HEK293 (cell line): Measurements from ENCODE around the gene SLC66A1.

Experiments used
- CTCF ChIA-PET: fragments of 350-600 bp; formaldehyde crosslinking; extraction: SDS; loops from one replicate; lab custom pipeline; 2021; ENCODE audit warnings: antibody characterized with exemption; lab: Yijun Ruan, JAX
- POLR2A ChIA-PET: fragments of 300-600 bp; formaldehyde crosslinking; extraction: SDS; loops from one replicate; lab custom pipeline; 2020; ENCODE audit warnings: antibody characterized with exemption, inconsistent platforms; lab: Yijun Ruan, JAX
- H3K27ac ChIP-seq: fragments of 200-500 bp; sonication (Bioruptor generic); 2 replicates; pipeline ENCODE4 v1.5.1; 2014; ENCODE audit warnings: low read depth, low read length, control low read depth, inconsistent platforms; ENCODE audit errors: extremely low read depth
- H3K36me3 ChIP-seq, 2 experiments: fragments of 200-500 bp in 1 of 2; sonication (Bioruptor generic) in 1 of 2; 1 replicate in 1 of 2; 2 replicates in 1 of 2; pipeline ENCODE4 v1.5.1; 2014 to 2017; ENCODE audit warnings: inconsistent platforms in 2 of 2, low read length in 2 of 2; ENCODE audit not compliant: control insufficient read depth in 2 of 2, insufficient read depth in 1 of 2
- H3K4me1 ChIP-seq: fragments of 200-500 bp; sonication (Bioruptor generic); 2 replicates; pipeline ENCODE4 v1.5.1; 2014; ENCODE audit warnings: mild to moderate bottlenecking, low read length, inconsistent platforms; ENCODE audit not compliant: control insufficient read depth, insufficient read depth
- H3K4me3 ChIP-seq: 2 replicates; pipeline ENCODE4 v1.5.1; 2011; ENCODE audit warnings: low read depth, mild to moderate bottlenecking, control low read depth, low read length, moderate library complexity
- H3K9me3 ChIP-seq: fragments of 200-500 bp; sonication (Bioruptor generic); 2 replicates; pipeline ENCODE4 v1.5.1; 2014; ENCODE audit warnings: low read depth, low read length, inconsistent platforms; ENCODE audit not compliant: control insufficient read depth, insufficient read depth
- BCL11B ChIP-seq: fragments of 450-650 bp; formaldehyde crosslinking; IDR thresholded peaks from 2 replicates; pipeline ENCODE4 v1.5.1; 2016; ENCODE audit warnings: low read depth, missing biosample characterization, missing genetic modification characterization
- EGR2 ChIP-seq: fragments of 450-650 bp; formaldehyde crosslinking; IDR thresholded peaks from 2 replicates; pipeline ENCODE4 v1.5.1; 2016; ENCODE audit warnings: low read depth, missing biosample characterization, missing genetic modification characterization
- HOXC10 ChIP-seq: sonication (generic); formaldehyde crosslinking; IDR thresholded peaks from 2 replicates; pipeline ENCODE4 v1.8.1; 2023; ENCODE audit warnings: mild to moderate bottlenecking, missing genetic modification reagents
- ZEB2 ChIP-seq: fragments of 450-650 bp; formaldehyde crosslinking; IDR thresholded peaks from 2 replicates; pipeline ENCODE4 v1.5.1; 2016; ENCODE audit warnings: missing biosample characterization, missing genetic modification characterization
- ZNF169 ChIP-seq: fragments of 450-650 bp; formaldehyde crosslinking; IDR thresholded peaks from 2 replicates; pipeline ENCODE4 v1.5.1; 2016; ENCODE audit warnings: missing biosample characterization, missing genetic modification characterization
- ZNF221 ChIP-seq: fragments of 450-650 bp; formaldehyde crosslinking; IDR thresholded peaks from 2 replicates; pipeline ENCODE4 v1.5.1; 2017; ENCODE audit warnings: missing biosample characterization, missing genetic modification characterization, borderline replicate concordance
- ZNF248 ChIP-seq: fragments of 450-650 bp; formaldehyde crosslinking; IDR thresholded peaks from 2 replicates; pipeline ENCODE4 v1.5.1; 2017; ENCODE audit warnings: missing biosample characterization, missing genetic modification characterization
- ZNF311 ChIP-seq: fragments of 450-650 bp; formaldehyde crosslinking; IDR thresholded peaks from 2 replicates; pipeline ENCODE4 v1.5.1; 2017; ENCODE audit warnings: missing biosample characterization, missing genetic modification characterization, borderline replicate concordance
- ZNF354C ChIP-seq: fragments of 450-650 bp; formaldehyde crosslinking; IDR thresholded peaks from 2 replicates; pipeline ENCODE4 v1.5.1; 2016; ENCODE audit warnings: missing biosample characterization, missing genetic modification characterization, low read depth, borderline replicate concordance
- ZNF366 ChIP-seq: fragments of 450-650 bp; formaldehyde crosslinking; conservative IDR thresholded peaks from 2 replicates; pipeline ENCODE4 v1.5.1; 2016; ENCODE audit warnings: missing biosample characterization, missing genetic modification characterization
- ZNF548 ChIP-seq: fragments of 450-650 bp; formaldehyde crosslinking; IDR thresholded peaks from 2 replicates; pipeline ENCODE4 v1.5.1; 2016; ENCODE audit warnings: missing biosample characterization, missing genetic modification characterization
- ZNF596 ChIP-seq: fragments of 450-650 bp; IDR thresholded peaks from 2 replicates; pipeline ENCODE4 v1.5.0; 2018; ENCODE audit warnings: missing biosample characterization, mild to moderate bottlenecking, missing genetic modification characterization, moderate library complexity
- ZNF660 ChIP-seq: fragments of 450-650 bp; IDR thresholded peaks from 2 replicates; pipeline ENCODE4 v1.5.1; 2018; ENCODE audit warnings: missing biosample characterization, mild to moderate bottlenecking, missing genetic modification characterization
- ZNF768 ChIP-seq: fragments of 450-650 bp; formaldehyde crosslinking; IDR thresholded peaks from 2 replicates; pipeline ENCODE4 v1.5.1; 2018; ENCODE audit warnings: missing biosample characterization, mild to moderate bottlenecking, missing genetic modification characterization
- ZNF777 ChIP-seq: fragments of 450-650 bp; formaldehyde crosslinking; IDR thresholded peaks from 2 replicates; pipeline ENCODE4 v1.5.1; 2017; ENCODE audit warnings: missing biosample characterization, missing genetic modification characterization, borderline replicate concordance
- TF ChIP-seq, protein P1 (sequence below): fragments of 450-650 bp; formaldehyde crosslinking; IDR thresholded peaks from 2 replicates; pipeline ENCODE4; 2016; ENCODE audit warnings: missing biosample characterization, missing genetic modification characterization

Gene SLC66A1

DNA sequence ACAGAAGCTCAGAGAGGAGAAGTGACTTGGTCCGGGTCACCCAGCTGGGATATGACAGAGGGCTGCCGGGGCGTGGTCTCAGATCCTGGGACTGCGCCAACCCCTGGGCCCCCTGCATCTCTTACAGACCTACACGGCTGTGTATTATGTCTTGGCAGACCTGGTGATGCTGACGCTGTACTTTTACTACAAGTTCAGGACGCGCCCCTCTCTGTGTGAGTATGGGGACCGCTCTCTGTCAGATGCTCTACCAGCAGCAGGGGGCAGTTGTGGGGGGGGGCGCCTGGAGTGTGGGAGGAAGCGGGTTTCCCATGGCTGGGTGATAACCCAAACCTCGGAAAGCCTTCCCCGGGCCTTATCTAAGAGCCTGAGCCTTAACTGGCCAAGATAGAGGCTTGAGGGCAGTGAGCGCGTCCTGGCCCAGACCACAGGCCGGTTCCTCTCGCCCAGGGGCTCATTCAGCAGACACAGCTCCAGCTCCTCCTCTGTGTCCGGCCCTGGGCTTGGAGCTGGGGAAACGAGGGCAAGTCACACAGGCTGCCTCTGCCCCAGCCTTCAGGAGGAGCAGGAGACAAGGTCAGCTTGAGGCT is 13.3 kb downstream of the SLC66A1 start:
- no peaks in the 10 kb centered on the region for H3K4me1 ChIP-seq
- H3K27ac ChIP-seq, result no peak overlapping the region
- ChIA-PET CTCF (no interaction called here), POLR2A (interaction anchor here (0.6 kb wide), 1 partner anchor 12 kb away, joined by 3 read pairs; no protein-coding TSS in a partner anchor)
- no peaks in the 10 kb centered on the region for H3K9me3 ChIP-seq
- no peak overlapping the region for H3K4me3 ChIP-seq
- peaks cover 7 to 96% of the 10 kb centered on the region in 2 experiments; a peak in 2 of 3 replicates for H3K36me3 ChIP-seq
- TF ChIP-seq, protein P1, sequence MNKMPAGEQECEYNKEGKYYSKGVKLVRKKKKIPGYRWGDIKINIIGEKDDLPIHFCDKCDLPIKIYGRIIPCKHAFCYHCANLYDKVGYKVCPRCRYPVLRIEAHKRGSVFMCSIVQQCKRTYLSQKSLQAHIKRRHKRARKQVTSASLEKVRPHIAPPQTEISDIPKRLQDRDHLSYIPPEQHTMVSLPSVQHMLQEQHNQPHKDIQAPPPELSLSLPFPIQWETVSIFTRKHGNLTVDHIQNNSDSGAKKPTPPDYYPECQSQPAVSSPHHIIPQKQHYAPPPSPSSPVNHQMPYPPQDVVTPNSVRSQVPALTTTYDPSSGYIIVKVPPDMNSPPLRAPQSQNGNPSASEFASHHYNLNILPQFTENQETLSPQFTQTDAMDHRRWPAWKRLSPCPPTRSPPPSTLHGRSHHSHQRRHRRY, result no peak
- no peak for TF ChIP-seq ZNF354C (tag by site-specific recombination)
- TF ChIP-seq ZNF248 (tag by site-specific recombination), result no peak
- TF ChIP-seq BCL11B (tag by site-specific recombination), result no peak
- TF ChIP-seq ZNF596 (tag by site-specific recombination), result no peak
- no peak for TF ChIP-seq ZEB2 (tag by site-specific recombination)
- TF ChIP-seq ZNF311, result no peak
- TF ChIP-seq ZNF221, result no peak
- TF ChIP-seq ZNF548 (tag by site-specific recombination), result no peak
- TF ChIP-seq ZNF660, result no peak
- no peak for TF ChIP-seq ZNF777 (tag by site-specific recombination)

DNA sequence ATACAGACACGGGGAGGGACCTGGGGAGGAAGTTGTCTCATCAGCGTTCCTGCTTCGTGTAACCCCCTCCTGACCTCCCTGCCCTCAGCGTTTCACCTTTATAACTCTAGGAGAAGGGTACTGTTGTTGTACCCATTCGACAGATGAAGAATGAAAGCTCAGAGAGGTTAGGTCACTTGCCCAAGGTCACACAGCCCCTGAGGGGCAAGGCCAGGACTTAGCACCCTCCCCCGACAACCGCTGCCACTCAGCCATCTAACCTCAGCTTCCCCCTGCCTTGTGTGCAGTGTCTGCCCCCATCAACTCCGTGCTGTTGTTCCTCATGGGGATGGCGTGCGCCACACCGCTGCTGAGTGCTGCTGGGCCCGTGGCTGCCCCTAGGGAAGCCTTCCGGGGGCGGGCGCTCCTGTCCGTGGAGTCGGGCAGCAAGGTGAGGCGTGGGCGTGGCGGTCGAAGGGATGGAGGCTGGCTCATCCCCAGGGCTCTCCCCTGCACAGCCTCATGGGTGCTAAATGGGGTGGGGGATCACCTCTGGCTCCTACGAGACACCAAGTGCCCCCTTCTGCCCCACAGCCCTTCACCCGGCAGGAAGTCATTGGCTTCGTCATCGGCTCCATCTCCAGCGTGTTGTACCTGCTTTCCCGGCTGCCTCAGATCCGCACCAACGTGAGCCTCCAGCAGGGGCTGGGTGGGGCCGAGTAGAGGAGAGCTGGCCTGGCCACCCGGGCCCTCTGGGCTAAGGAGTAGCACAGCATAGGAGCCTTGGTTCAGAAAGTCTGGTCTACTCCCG is 14.0 kb downstream of the SLC66A1 start:
- Histone ChIP-seq H3K36me3 (peaks cover 4 to 100% of the 10 kb centered on the region in 2 experiments; a peak in 2 of 3 replicates), H3K9me3 (no peaks in the 10 kb centered on the region), H3K4me1 (no peaks in the 10 kb centered on the region), H3K4me3 (no peak overlapping the region), H3K27ac (no peak overlapping the region)
- POLR2A ChIA-PET, result no interaction called here
- CTCF ChIA-PET, result no interaction called here
- TF ChIP-seq ZNF768 (tag by site-specific recombination) (peak; percentile 94), EGR2 (tag by site-specific recombination) (peak; percentile 13; the same call in 1 of the 2 replicates), HOXC10 (CRISPR knock-in tag) (no peak)

DNA sequence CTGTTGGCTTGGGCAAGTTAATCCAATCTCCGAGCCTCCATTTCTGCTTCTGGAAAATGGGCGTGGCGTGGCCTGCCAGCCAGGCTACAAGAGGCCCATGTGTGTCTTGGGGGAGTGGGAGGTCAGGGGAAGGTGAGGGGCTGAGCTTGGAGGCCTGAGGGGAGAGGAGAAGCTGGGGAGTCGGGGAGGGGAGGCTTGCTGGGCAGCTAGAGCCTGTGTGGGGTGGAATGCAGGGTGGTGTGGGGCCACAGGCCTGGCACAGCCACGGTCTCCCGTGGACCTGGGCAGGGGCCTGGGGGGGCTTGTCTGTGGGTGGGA is 14.6 kb downstream of the SLC66A1 start:
- POLR2A ChIA-PET, result no interaction called here
- Histone ChIP-seq H3K4me3 (no peak overlapping the region), H3K4me1 (no peaks in the 10 kb centered on the region), H3K36me3 (peaks cover 4 to 100% of the 10 kb centered on the region in 2 experiments; a peak in 2 of 3 replicates), H3K27ac (no peak overlapping the region), H3K9me3 (no peaks in the 10 kb centered on the region)
- CTCF ChIA-PET, result no interaction called here
- no peak for TF ChIP-seq ZNF311

DNA sequence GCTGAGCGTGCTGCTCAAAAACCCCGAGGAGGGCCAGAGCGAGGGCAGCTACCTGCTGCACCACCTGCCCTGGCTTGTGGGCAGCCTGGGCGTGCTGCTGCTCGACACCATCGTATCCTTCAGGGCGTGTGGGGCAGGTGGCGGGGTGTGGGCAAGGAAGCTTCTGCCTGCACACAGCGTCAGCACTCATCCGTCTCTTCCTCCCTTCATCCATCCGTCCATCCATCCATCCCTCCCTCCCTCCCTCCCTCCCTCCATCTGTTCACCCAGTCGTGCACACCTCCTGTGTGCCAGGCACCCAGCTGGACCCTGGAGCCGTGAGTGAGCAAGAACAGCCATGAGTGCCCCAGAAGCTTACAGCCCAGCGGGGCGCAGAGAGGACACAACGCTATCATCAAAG is 15.2 kb downstream of the SLC66A1 start:
- no peaks in the 10 kb centered on the region for H3K4me1 ChIP-seq
- TF ChIP-seq ZNF366 (tag by site-specific recombination) (peak; percentile 78), ZNF169 (tag by site-specific recombination) (no peak)
- peaks cover 4 to 100% of the 10 kb centered on the region in 2 experiments; a peak in 2 of 3 replicates for H3K36me3 ChIP-seq
- H3K27ac ChIP-seq, result no peak overlapping the region
- no peak overlapping the region for H3K4me3 ChIP-seq
- ChIA-PET POLR2A (interaction anchor here (0.8 kb wide), 1 partner anchor 15 kb away, joined by 3 read pairs; no protein-coding TSS in a partner anchor), CTCF (no interaction called here)
- H3K9me3 ChIP-seq, result no peaks in the 10 kb centered on the region
